ENCODE data around the gene LPAR3. TPM values are rescaled to one million over a fixed set of nuclear protein-coding genes. Genes with fewer than 3 reads are reported as not detected.

Gene LPAR3
- total and polyA plus RNA-seq, 2 experiments from 2014 or later: 0.18 to 2.7 TPM

DNA sequence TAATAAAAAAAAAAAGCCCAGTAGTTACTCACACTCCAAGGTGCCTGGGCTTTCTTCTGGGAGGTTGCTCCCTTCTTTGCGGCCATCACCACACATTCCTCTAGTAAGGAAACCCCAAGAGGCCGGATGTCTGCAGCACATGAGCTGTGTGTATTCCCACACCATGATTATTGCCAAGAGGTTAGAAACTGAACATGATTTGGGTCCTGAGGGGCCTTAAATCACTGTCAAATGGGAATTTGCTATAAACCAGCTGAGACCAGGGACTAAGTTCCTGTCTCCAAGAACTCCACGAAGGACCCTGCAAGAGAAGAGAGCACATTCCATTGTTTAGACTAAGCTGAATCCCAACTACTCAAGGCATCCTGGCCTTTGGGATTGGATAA, 117.5 kb downstream of the LPAR3 start:
- no peak overlapping the region for H3K27ac ChIP-seq
- no peaks in the 10 kb centered on the region for H3K9me2 ChIP-seq (replicated peaks; ENCODE audit: insufficient read depth)
- H3K4me3 ChIP-seq: no peak overlapping the region
- no peaks in the 10 kb centered on the region for H4K20me1 ChIP-seq (ENCODE audit: insufficient read depth, poor library complexity, severe bottlenecking)
- H3K79me2 ChIP-seq: no peaks in the 10 kb centered on the region
- 53% methylated on average over 3 of the region's 3 CpGs for WGBS (ENCODE audit: low lambda C conversion rate, missing lambda C conversion rate)
- no peak for DNase-seq (ENCODE audit: low spot score)
- H3K9me3 ChIP-seq (ENCODE audit: low read depth): no peaks in the 10 kb centered on the region
- no peak overlapping the region for H2AFZ ChIP-seq
- no peaks in the 10 kb centered on the region for H3K27me3 ChIP-seq
- H3K4me2 ChIP-seq: no peak overlapping the region
- H3K4me1 ChIP-seq (ENCODE audit: insufficient read depth): no peaks in the 10 kb centered on the region
- H3K36me3 ChIP-seq (replicated peaks; ENCODE audit: insufficient read depth, low read depth): no peaks in the 10 kb centered on the region
- TF ChIP-seq EZH2phosphoT487 (IDR thresholded peaks at IDR 0.05; ENCODE audit: low read depth, severe bottlenecking, unreplicated experiment) (no peak), EZH2 (IDR thresholded peaks at IDR 0.05; ENCODE audit: borderline replicate concordance) (no peak), CTCF (IDR thresholded peaks at IDR 0.05; ENCODE audit: poor library complexity) (no peak)

DNA sequence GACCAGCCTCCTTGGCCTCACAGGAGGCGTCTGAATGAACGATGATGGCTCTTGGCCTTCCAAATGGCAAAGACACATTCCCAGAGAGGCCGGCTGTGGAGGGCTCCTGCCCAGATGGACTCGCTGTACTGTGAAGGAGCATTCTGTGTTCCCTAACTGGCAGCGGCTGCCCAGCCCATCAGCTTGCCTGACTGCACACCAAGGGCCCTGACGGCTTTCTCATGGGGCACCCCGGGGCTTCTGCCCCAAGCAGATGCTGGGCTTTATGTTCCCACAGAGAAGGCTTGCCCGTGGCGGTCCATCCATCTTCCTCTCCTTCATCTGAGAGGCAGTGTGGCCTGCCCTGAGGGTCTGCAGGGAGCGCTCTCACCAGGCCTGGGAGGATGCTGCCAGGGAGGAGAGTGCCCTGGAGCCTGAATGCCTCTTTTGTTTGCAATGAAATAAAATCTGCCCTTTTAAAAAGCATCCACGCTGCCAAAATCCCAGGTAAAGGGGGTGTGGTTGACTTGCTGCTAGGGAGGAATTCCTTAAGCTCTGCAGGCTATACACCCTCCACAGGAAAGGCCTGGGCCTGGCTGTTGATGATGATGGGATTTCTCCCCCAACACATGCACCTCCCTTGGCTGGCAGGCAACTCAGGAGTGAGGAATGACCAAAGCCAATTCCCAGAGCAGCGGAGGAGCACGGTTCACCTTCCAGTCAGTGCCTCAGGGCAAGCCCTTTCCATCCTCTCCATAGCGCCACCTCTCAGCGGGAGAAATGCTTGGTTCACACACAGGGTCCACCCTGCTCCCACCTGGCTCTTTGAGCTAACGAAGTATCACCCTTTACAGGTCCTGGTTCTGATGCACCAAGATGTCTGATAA, 118.1 kb downstream of the LPAR3 start:
- DNase-seq (ENCODE audit: low spot score): no peak
- no peak overlapping the region for H3K4me3 ChIP-seq
- no peak for TF ChIP-seq CTCF (IDR thresholded peaks at IDR 0.05; ENCODE audit: poor library complexity)
- no peak for TF ChIP-seq EZH2 (IDR thresholded peaks at IDR 0.05; ENCODE audit: borderline replicate concordance)
- TF ChIP-seq EZH2phosphoT487 (IDR thresholded peaks at IDR 0.05; ENCODE audit: low read depth, severe bottlenecking, unreplicated experiment): no peak
- no peak overlapping the region for H3K4me2 ChIP-seq
- H3K9me3 ChIP-seq (ENCODE audit: low read depth): no peaks in the 10 kb centered on the region
- no peaks in the 10 kb centered on the region for H4K20me1 ChIP-seq (ENCODE audit: insufficient read depth, poor library complexity, severe bottlenecking)
- no peak overlapping the region for H2AFZ ChIP-seq
- no peaks in the 10 kb centered on the region for H3K27me3 ChIP-seq
- H3K27ac ChIP-seq: no peak overlapping the region
- WGBS (ENCODE audit: low lambda C conversion rate, missing lambda C conversion rate): 77% methylated on average over 16 of the region's 16 CpGs
- H3K9me2 ChIP-seq (replicated peaks; ENCODE audit: insufficient read depth): no peaks in the 10 kb centered on the region
- H3K4me1 ChIP-seq (ENCODE audit: insufficient read depth): no peaks in the 10 kb centered on the region
- no peaks in the 10 kb centered on the region for H3K36me3 ChIP-seq (replicated peaks; ENCODE audit: insufficient read depth, low read depth)
- H3K79me2 ChIP-seq: no peaks in the 10 kb centered on the region

- DNase-seq (ENCODE audit: low spot score): no peak
- Histone ChIP-seq H4K20me1 (ENCODE audit: insufficient read depth, poor library complexity, severe bottlenecking) (no peaks in the 10 kb centered on the region), H3K27me3 (no peaks in the 10 kb centered on the region), H3K79me2 (no peaks in the 10 kb centered on the region), H3K4me3 (no peak overlapping the region), H3K36me3 (replicated peaks; ENCODE audit: insufficient read depth, low read depth) (no peaks in the 10 kb centered on the region), H3K27ac (no peak overlapping the region), H3K4me1 (ENCODE audit: insufficient read depth) (no peaks in the 10 kb centered on the region), H3K9me3 (ENCODE audit: low read depth) (no peaks in the 10 kb centered on the region), H3K9me2 (replicated peaks; ENCODE audit: insufficient read depth) (no peaks in the 10 kb centered on the region), H2AFZ (no peak overlapping the region), H3K4me2 (no peak overlapping the region)
- TF ChIP-seq EZH2 (IDR thresholded peaks at IDR 0.05; ENCODE audit: borderline replicate concordance) (no peak), CTCF (IDR thresholded peaks at IDR 0.05; ENCODE audit: poor library complexity) (no peak), EZH2phosphoT487 (IDR thresholded peaks at IDR 0.05; ENCODE audit: low read depth, severe bottlenecking, unreplicated experiment) (no peak)
- 50% methylated on average over 4 of the region's 4 CpGs for WGBS (ENCODE audit: low lambda C conversion rate, missing lambda C conversion rate)
Measured at GRCh38 chr1:84773933-84774497, 119.0 kb downstream of the LPAR3 start.

All from hepatocyte (in vitro differentiated cells).